ENCODE data around the gene ARMC2.

The ARMC2 gene

GRCh38 chr6:108988296-108988695, 140.1 kb downstream of the ARMC2 start:
- DNase-seq (ENCODE audit: low read depth in 2 of 2) = no peak

- no peak for DNase-seq (ENCODE audit: low read depth in 2 of 2)
These were observed 140.5 kb downstream of the ARMC2 start for GRCh38 chr6:108988765-108989164.

- DNase-seq (ENCODE audit: low read depth in 2 of 2) = no peak
These were observed 141.5 kb downstream of the ARMC2 start for GRCh38 chr6:108989700-108990099.

GRCh38 chr6:108993876-108994275, 145.7 kb downstream of the ARMC2 start:
- DNase-seq (ENCODE audit: low read depth in 2 of 2) = no peak

GRCh38 chr6:108995296-108995695, 147.1 kb downstream of the ARMC2 start:
- DNase-seq (ENCODE audit: low read depth in 2 of 2) = no peak

- DNase-seq (ENCODE audit: low read depth in 2 of 2) = no peak
These were observed 148.0 kb downstream of the ARMC2 start for GRCh38 chr6:108996208-108996607.

- no peak for DNase-seq (ENCODE audit: low read depth in 2 of 2)
These were observed 150.3 kb downstream of the ARMC2 start for GRCh38 chr6:108998485-108998884.

GRCh38 chr6:108999428-108999827, 151.2 kb downstream of the ARMC2 start:
- no peak for DNase-seq (ENCODE audit: low read depth in 2 of 2)

- no peak for DNase-seq (ENCODE audit: low read depth in 2 of 2)
These were observed 152.1 kb downstream of the ARMC2 start for GRCh38 chr6:109000289-109000688.

- DNase-seq (ENCODE audit: low read depth in 2 of 2) = no peak
These were observed 153.2 kb downstream of the ARMC2 start for GRCh38 chr6:109001291-109001894.

- DNase-seq (ENCODE audit: low read depth in 2 of 2) = no peak
These were observed 154.0 kb downstream of the ARMC2 start for GRCh38 chr6:109002051-109002697.

GRCh38 chr6:109002882-109003281, 154.7 kb downstream of the ARMC2 start:
- DNase-seq (ENCODE audit: low read depth in 2 of 2) = no peak

GRCh38 chr6:109006818-109007217, 158.6 kb downstream of the ARMC2 start:
- DNase-seq (ENCODE audit: low read depth in 2 of 2) = no peak

GRCh38 chr6:109007521-109007920, 159.3 kb downstream of the ARMC2 start:
- DNase-seq (ENCODE audit: low read depth in 2 of 2) = no peak

- DNase-seq (ENCODE audit: low read depth in 2 of 2) = no peak
These were observed 159.8 kb downstream of the ARMC2 start for GRCh38 chr6:109008054-109008453.

GRCh38 chr6:109008537-109009235, 160.5 kb downstream of the ARMC2 start:
- DNase-seq (ENCODE audit: low read depth in 2 of 2) = no peak

- DNase-seq (ENCODE audit: low read depth in 2 of 2) = peak; percentile 75 to 88
These were observed 161.2 kb downstream of the ARMC2 start for GRCh38 chr6:109009236-109009961.

- no peak for DNase-seq (ENCODE audit: low read depth in 2 of 2)
These were observed 161.9 kb downstream of the ARMC2 start for GRCh38 chr6:109009962-109010704.

GRCh38 chr6:109010705-109011102, 162.5 kb downstream of the ARMC2 start:
- no peak for DNase-seq (ENCODE audit: low read depth in 2 of 2)

GRCh38 chr6:109013656-109014305, 165.6 kb downstream of the ARMC2 start:
- DNase-seq (ENCODE audit: low read depth in 2 of 2) = no peak

- no peak for DNase-seq (ENCODE audit: low read depth in 2 of 2)
These were observed 166.4 kb downstream of the ARMC2 start for GRCh38 chr6:109014606-109015005.
